ENCODE data around the gene GLO1. TPM values are rescaled to one million over a fixed set of nuclear protein-coding genes. Genes with fewer than 3 reads are reported as not detected.
A peak's percentile ranks its signal among the peaks of the same experiment; 100 is the strongest.

Gene GLO1
- total and polyA plus RNA-seq, 2 donors (not counting 1 experiment from before 2014, with no cell fraction given), result 18.5 to 31.6 TPM

DNA sequence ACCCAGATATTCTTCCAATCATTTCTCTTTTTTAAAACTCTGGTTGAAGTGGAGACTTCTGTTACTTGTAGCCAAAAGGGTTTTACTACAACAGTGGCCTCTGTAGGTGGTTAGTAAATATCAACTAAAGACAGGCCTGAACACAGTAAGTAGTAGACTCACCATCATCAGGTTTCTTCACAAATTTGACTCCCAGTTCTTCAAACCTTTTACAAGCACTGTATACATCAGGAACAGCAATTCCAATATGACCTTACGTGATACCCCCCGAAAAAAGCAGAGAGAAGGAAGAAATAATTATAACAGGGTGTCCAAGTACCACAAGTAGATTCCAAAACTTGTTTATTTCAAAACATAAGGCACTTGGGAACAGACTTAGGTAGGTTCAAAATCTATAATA, 21.1 kb downstream of the GLO1 start:
- Histone ChIP-seq H3K27me3 (replicated peaks in 1 of 4; ENCODE audit: control extremely low read depth in 1 of 4, control insufficient read depth in 3 of 4, insufficient read depth in 4 of 4, low read length in 3 of 4) (no peaks in the 10 kb centered on the region), H3K9ac (ENCODE audit: low read length) (no peak overlapping the region), H4K20me1 (ENCODE audit: control insufficient read depth, insufficient read depth, low read length, poor library complexity, severe bottlenecking) (no peaks in the 10 kb centered on the region), H3K36me3 (replicated peaks in 1 of 2; ENCODE audit: control extremely low read depth in 1 of 2, control insufficient read depth in 1 of 2, extremely low read depth in 1 of 2, insufficient read depth in 2 of 2, low read length in 1 of 2) (peaks cover 2 to 25% of the 10 kb centered on the region in 2 experiments), H3K79me2 (ENCODE audit: control insufficient read depth, insufficient read depth, low read length) (peaks cover 2% of the 10 kb centered on the region), H3K4me3 (ENCODE audit: control extremely low read depth in 1 of 5, extremely low read depth in 1 of 5, insufficient read depth in 1 of 5, low read depth in 2 of 5, low read length in 4 of 5) (no peak overlapping the region), H3K4me1 (ENCODE audit: control insufficient read depth in 2 of 2, insufficient read depth in 2 of 2, low read length in 2 of 2) (peaks cover 20% of the 10 kb centered on the region in 2 donors), H2AFZ (ENCODE audit: insufficient read depth, low read depth, low read length, poor library complexity, severe bottlenecking) (no peak overlapping the region), H3K27ac (ENCODE audit: low read length in 2 of 2) (peak overlapping the region in 1 of 2 donors; percentile 2), H3K4me2 (replicated peaks; ENCODE audit: low read depth, low read length, poor library complexity, severe bottlenecking) (no peak overlapping the region), H3K9me3 (ENCODE audit: control extremely low read depth in 1 of 3, control insufficient read depth in 2 of 3, insufficient read depth in 1 of 3, low read length in 2 of 3) (no peaks in the 10 kb centered on the region)
- no peaks in the 10 kb centered on the region for H3K9me3 Mint-ChIP-seq (ENCODE audit: insufficient read depth)
- no peak for DNase-seq
- intact Hi-C loops (cut with micrococcal nuclease), result no loop called here
- TF ChIP-seq CTCF (IDR thresholded peaks at IDR 0.05), result no peak
- TF ChIP-seq EZH2 (IDR thresholded peaks at IDR 0.05; ENCODE audit: borderline replicate concordance, insufficient read depth, low read depth, low read length, poor library complexity, severe bottlenecking), result no peak
- no peaks in the 10 kb centered on the region for H3K27me3 Mint-ChIP-seq
- no peak overlapping the region for H3K4me3 Mint-ChIP-seq
- peaks cover 38% of the 10 kb centered on the region for H3K4me1 Mint-ChIP-seq
- no peak overlapping the region for H3K27ac Mint-ChIP-seq
- ChIA-PET POLR2A (no interaction called here), CTCF (no interaction called here)
- no peak for ATAC-seq (ENCODE audit: low read depth)
- WGBS (ENCODE audit: insufficient coverage), result no CpG with 5 or more reads among the region's 2 CpGs

- POLR2A ChIA-PET, result interaction anchor here (0.7 kb wide), 1 partner anchor 1569 kb away, joined by 3 read pairs; no protein-coding TSS in a partner anchor
- no peaks in the 10 kb centered on the region for H3K9me3 Mint-ChIP-seq (ENCODE audit: insufficient read depth)
- no peak overlapping the region for H3K9ac ChIP-seq (ENCODE audit: low read length)
- WGBS (ENCODE audit: insufficient coverage), result no CpG with 5 or more reads among the region's 1 CpG
- intact Hi-C loops (cut with micrococcal nuclease), result loop anchor here (10.0 kb wide), 1 partner anchor 1355 kb away; no protein-coding TSS in a partner anchor
- no peak overlapping the region for H3K4me3 Mint-ChIP-seq
- TF ChIP-seq EZH2 (IDR thresholded peaks at IDR 0.05; ENCODE audit: borderline replicate concordance, insufficient read depth, low read depth, low read length, poor library complexity, severe bottlenecking) (no peak), CTCF (IDR thresholded peaks at IDR 0.05) (no peak)
- peaks cover 2% of the 10 kb centered on the region for H3K79me2 ChIP-seq (ENCODE audit: control insufficient read depth, insufficient read depth, low read length)
- CTCF ChIA-PET, result no interaction called here
- no peak overlapping the region for H2AFZ ChIP-seq (ENCODE audit: insufficient read depth, low read depth, low read length, poor library complexity, severe bottlenecking)
- no peaks in the 10 kb centered on the region for H3K9me3 ChIP-seq (ENCODE audit: control extremely low read depth in 1 of 3, control insufficient read depth in 2 of 3, insufficient read depth in 1 of 3, low read length in 2 of 3)
- DNase-seq, result no peak
- H3K27ac Mint-ChIP-seq, result no peak overlapping the region
- H3K27me3 ChIP-seq (replicated peaks in 1 of 4; ENCODE audit: control extremely low read depth in 1 of 4, control insufficient read depth in 3 of 4, insufficient read depth in 4 of 4, low read length in 3 of 4), result no peaks in the 10 kb centered on the region
- peaks cover 30 to 32% of the 10 kb centered on the region in 2 donors for H3K4me1 ChIP-seq (ENCODE audit: control insufficient read depth in 2 of 2, insufficient read depth in 2 of 2, low read length in 2 of 2)
- H3K36me3 ChIP-seq (replicated peaks in 1 of 2; ENCODE audit: control extremely low read depth in 1 of 2, control insufficient read depth in 1 of 2, extremely low read depth in 1 of 2, insufficient read depth in 2 of 2, low read length in 1 of 2), result peaks cover 2 to 23% of the 10 kb centered on the region in 2 experiments
- no peaks in the 10 kb centered on the region for H4K20me1 ChIP-seq (ENCODE audit: control insufficient read depth, insufficient read depth, low read length, poor library complexity, severe bottlenecking)
- peaks cover 40% of the 10 kb centered on the region for H3K4me1 Mint-ChIP-seq
- H3K4me3 ChIP-seq (ENCODE audit: control extremely low read depth in 1 of 5, extremely low read depth in 1 of 5, insufficient read depth in 1 of 5, low read depth in 2 of 5, low read length in 4 of 5), result no peak overlapping the region
- H3K27ac ChIP-seq (ENCODE audit: low read length in 2 of 2), result no peak overlapping the region
- ATAC-seq (ENCODE audit: low read depth), result no peak
- H3K4me2 ChIP-seq (replicated peaks; ENCODE audit: low read depth, low read length, poor library complexity, severe bottlenecking), result no peak overlapping the region
- H3K27me3 Mint-ChIP-seq, result no peaks in the 10 kb centered on the region
Measured at GRCh38 chr6:38679668-38680067, 23.3 kb downstream of the GLO1 start.

Data from B cell (primary cell).